ENCODE measurements around the gene IQGAP3. TPM values are rescaled to one million over a fixed set of nuclear protein-coding genes. Genes with fewer than 3 reads are reported as not detected.

IQGAP3 gene
- polyA plus RNA-seq, 3 donors, result 0.03 to 0.24 TPM; not detected in 1

- no peaks in the 10 kb centered on the region for H3K27me3 ChIP-seq (ENCODE audit: control insufficient read depth in 2 of 2, insufficient read depth in 2 of 2, low read length in 2 of 2)
- peak overlapping the region; percentile 33 for H3K9ac ChIP-seq (ENCODE audit: insufficient read depth, low read length, poor library complexity, severe bottlenecking)
- peak overlapping the region; percentile 87 to 95 (median 92) for H3K27ac Mint-ChIP-seq
- peaks cover 0 to 3% (median 2%) of the 10 kb centered on the region in 3 donors for H3K27me3 Mint-ChIP-seq (ENCODE audit: low read depth in 3 of 3)
- peak overlapping the region; percentile 59 to 66 for H3K4me3 Mint-ChIP-seq
- peaks cover 97% of the 10 kb centered on the region for H3K4me1 Mint-ChIP-seq
- peak in 1 of 3 donors; percentile 42 for DNase-seq
- peak overlapping the region; percentile 77 to 98 for H3K27ac ChIP-seq (ENCODE audit: low read depth in 1 of 2, low read length in 2 of 2)
- peaks cover 100% of the 10 kb centered on the region for H3K79me2 ChIP-seq (ENCODE audit: insufficient read depth, low read length)
- peaks cover 82 to 94% of the 10 kb centered on the region in 2 donors for H3K4me1 ChIP-seq (ENCODE audit: control insufficient read depth in 1 of 2, insufficient read depth in 2 of 2, low read length in 2 of 2)
- H3K36me3 Mint-ChIP-seq, result peaks cover 24 to 27% of the 10 kb centered on the region in 2 donors
- H3K9me3 ChIP-seq (replicated peaks in 1 of 2; ENCODE audit: control insufficient read depth in 1 of 2, insufficient read depth in 1 of 2, low read length in 2 of 2), result no peaks in the 10 kb centered on the region
- peak overlapping the region in 1 of 3 experiments; percentile 60 for H3K4me3 ChIP-seq (replicated peaks in 1 of 3; ENCODE audit: low read depth in 2 of 3, low read length in 3 of 3)
- H2AFZ ChIP-seq (ENCODE audit: insufficient read depth, low read depth, low read length, poor library complexity, severe bottlenecking), result no peak overlapping the region
- WGBS (ENCODE audit: insufficient coverage), result 22% methylated on average over 7 of the region's 12 CpGs
- H3K36me3 ChIP-seq (replicated peaks in 1 of 2; ENCODE audit: control insufficient read depth in 1 of 2, insufficient read depth in 2 of 2, low read length in 2 of 2), result peaks cover 0 to 16% of the 10 kb centered on the region in 2 donors
- peak overlapping the region; percentile 57 for H3K4me2 ChIP-seq (replicated peaks; ENCODE audit: extremely low read depth, low read length, poor library complexity, severe bottlenecking)
- H3K9me3 Mint-ChIP-seq, result peaks cover 0 to 1% (median 0%) of the 10 kb centered on the region in 7 donors
- intact Hi-C loops (cut with micrococcal nuclease), result loop anchor here in 1 of 2 donors (5.0 kb wide), 1 partner anchor 38 kb away; no protein-coding TSS in a partner anchor
- peaks cover 100% of the 10 kb centered on the region for H4K20me1 ChIP-seq (ENCODE audit: insufficient read depth, low read length)
- TF ChIP-seq CTCF (IDR thresholded peaks at IDR 0.05), result no peak
Measured at GRCh38 chr1:156489166-156489934, 83.0 kb downstream of the IQGAP3 start.

GRCh38 chr1:156488566-156489165 is 83.7 kb downstream of the IQGAP3 start:
- H3K4me1 Mint-ChIP-seq, result peaks cover 97% of the 10 kb centered on the region

More at GRCh38 chr1:156488566-156489165, 83.7 kb downstream of the IQGAP3 start:
- H3K4me2 ChIP-seq (replicated peaks; ENCODE audit: extremely low read depth, low read length, poor library complexity, severe bottlenecking), result peak overlapping the region; percentile 57
- peaks cover 100% of the 10 kb centered on the region for H3K79me2 ChIP-seq (ENCODE audit: insufficient read depth, low read length)
- Mint-ChIP-seq H3K4me3 (peak overlapping the region in 1 of 2 donors; percentile 28), H3K9me3 (peaks cover 0 to 1% (median 0%) of the 10 kb centered on the region in 7 donors), H3K27me3 (ENCODE audit: low read depth in 3 of 3) (peaks cover 0 to 3% (median 2%) of the 10 kb centered on the region in 3 donors), H3K27ac (peak overlapping the region; percentile 54 to 95 (median 92)), H3K36me3 (peaks cover 25 to 27% of the 10 kb centered on the region in 2 donors)
- H4K20me1 ChIP-seq (ENCODE audit: insufficient read depth, low read length), result peaks cover 100% of the 10 kb centered on the region
- peaks cover 0 to 19% of the 10 kb centered on the region in 2 donors for H3K36me3 ChIP-seq (replicated peaks in 1 of 2; ENCODE audit: control insufficient read depth in 1 of 2, insufficient read depth in 2 of 2, low read length in 2 of 2)
- no peak for DNase-seq
- H3K4me1 ChIP-seq (ENCODE audit: control insufficient read depth in 1 of 2, insufficient read depth in 2 of 2, low read length in 2 of 2), result peaks cover 76 to 90% of the 10 kb centered on the region in 2 donors
- no peaks in the 10 kb centered on the region for H3K27me3 ChIP-seq (ENCODE audit: control insufficient read depth in 2 of 2, insufficient read depth in 2 of 2, low read length in 2 of 2)
- H3K4me3 ChIP-seq (replicated peaks in 1 of 3; ENCODE audit: low read depth in 2 of 3, low read length in 3 of 3), result peak overlapping the region in 1 of 3 experiments; percentile 60
- H3K9me3 ChIP-seq (replicated peaks in 1 of 2; ENCODE audit: control insufficient read depth in 1 of 2, insufficient read depth in 1 of 2, low read length in 2 of 2), result no peaks in the 10 kb centered on the region
- intact Hi-C loops (cut with micrococcal nuclease), result loop anchor here in 1 of 2 donors (5.0 kb wide), 1 partner anchor 39 kb away; no protein-coding TSS in a partner anchor
- no peak overlapping the region for H2AFZ ChIP-seq (ENCODE audit: insufficient read depth, low read depth, low read length, poor library complexity, severe bottlenecking)
- no peak for TF ChIP-seq CTCF (IDR thresholded peaks at IDR 0.05)
- H3K9ac ChIP-seq (ENCODE audit: insufficient read depth, low read length, poor library complexity, severe bottlenecking), result peak overlapping the region; percentile 33
- WGBS (ENCODE audit: insufficient coverage), result 70% methylated on average over 2 of the region's 5 CpGs
- peak overlapping the region; percentile 77 to 98 for H3K27ac ChIP-seq (ENCODE audit: low read depth in 1 of 2, low read length in 2 of 2)
